SH-SY5Y (cell line): ENCODE results near the gene CYB5R2.

Experiments
- GATA2 ChIP-seq: IDR thresholded peaks from 2 replicates; pipeline ENCODE4 v1.6.1; 2011; ENCODE audit warnings: mild to moderate bottlenecking, low read depth, low read length
- GATA3 ChIP-seq: IDR thresholded peaks from 2 replicates; pipeline ENCODE4 v1.6.1; 2011; ENCODE audit warnings: low read depth, mild to moderate bottlenecking, low read length, moderate library complexity

Gene CYB5R2

GRCh38 chr11:7655253-7656217 is 17.8 kb downstream of the CYB5R2 start:
- no peak for TF ChIP-seq GATA3
- no peak for TF ChIP-seq GATA2

GRCh38 chr11:7654195-7654705 is 19.1 kb downstream of the CYB5R2 start:
- TF ChIP-seq GATA3 (no peak), GATA2 (peak; percentile 76)

DNA sequence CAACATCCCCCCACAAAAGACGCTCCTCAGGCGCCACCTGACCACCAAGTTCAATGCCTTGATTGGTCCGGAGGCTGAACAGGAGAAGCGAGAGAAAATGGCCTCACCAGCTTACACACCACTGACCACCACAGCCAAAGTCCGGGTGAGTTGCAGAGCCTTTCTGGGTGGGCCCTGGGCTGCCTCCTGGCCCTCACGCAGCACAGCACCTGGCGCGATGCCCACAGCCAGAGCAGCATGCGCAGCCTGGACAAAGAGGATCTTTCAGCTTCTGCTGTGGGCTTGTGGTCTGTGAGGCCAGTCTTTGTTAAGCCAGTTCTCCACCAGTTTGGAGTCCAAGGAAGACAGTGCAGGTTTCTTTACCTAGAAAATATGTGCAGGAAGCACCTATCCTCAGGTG is 21.6 kb downstream of the CYB5R2 start:
- TF ChIP-seq GATA2: no peak

- TF ChIP-seq GATA3: no peak
- TF ChIP-seq GATA2: peak; percentile 34; the same call in 1 of the 2 replicates
Observed at GRCh38 chr11:7651140-7651551, 22.2 kb downstream of the CYB5R2 start.

- TF ChIP-seq GATA3: no peak
- TF ChIP-seq GATA2: no peak
Observed at GRCh38 chr11:7648264-7648663, 25.0 kb downstream of the CYB5R2 start.

GRCh38 chr11:7646866-7647265 is 26.4 kb downstream of the CYB5R2 start:
- TF ChIP-seq GATA3 (no peak), GATA2 (no peak)

GRCh38 chr11:7645206-7645605 is 28.1 kb downstream of the CYB5R2 start:
- TF ChIP-seq GATA3 (no peak), GATA2 (no peak)

DNA sequence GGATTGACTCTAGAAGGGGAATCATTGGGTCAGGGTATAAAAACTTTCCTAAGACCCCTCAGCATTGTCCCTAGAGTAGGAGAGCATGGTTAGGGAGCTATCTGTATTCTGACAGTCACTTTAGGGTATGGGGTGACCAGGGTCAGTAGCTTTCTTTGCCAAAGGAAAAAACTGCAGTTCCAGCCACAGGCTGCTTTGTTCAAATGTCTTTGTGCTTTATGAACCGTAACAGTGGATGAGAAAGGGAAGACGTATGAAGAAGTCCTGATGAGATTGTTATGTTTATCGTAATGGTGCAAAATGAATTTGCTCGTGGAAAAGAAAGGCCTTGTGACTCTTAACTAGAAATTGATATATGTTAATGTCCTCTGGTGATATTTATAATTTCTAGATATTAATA is 30.0 kb downstream of the CYB5R2 start:
- no peak for TF ChIP-seq GATA3
- no peak for TF ChIP-seq GATA2

- no peak for TF ChIP-seq GATA3
- TF ChIP-seq GATA2: no peak
Observed at GRCh38 chr11:7642747-7643146, 30.6 kb downstream of the CYB5R2 start.

DNA sequence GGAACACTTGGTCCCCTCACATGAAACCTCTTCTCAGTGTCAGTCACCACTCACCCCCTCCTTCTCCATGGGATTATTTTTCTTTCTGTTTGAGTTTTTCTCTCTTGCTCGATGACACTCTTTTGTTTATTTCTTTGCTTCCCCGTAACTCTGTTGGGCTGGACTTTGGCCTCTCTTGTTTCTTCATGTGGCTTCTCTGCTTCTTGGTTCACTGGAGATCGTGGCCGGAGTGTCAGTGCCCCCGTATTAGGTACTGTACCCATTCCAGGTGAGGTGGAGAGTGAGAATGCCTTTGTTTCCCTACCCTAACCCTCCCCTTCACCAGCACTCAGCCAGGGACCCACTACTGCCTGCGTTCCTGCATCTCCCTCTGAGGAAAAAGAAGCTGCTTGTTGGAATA is 32.5 kb downstream of the CYB5R2 start:
- TF ChIP-seq GATA3: no peak
- TF ChIP-seq GATA2: no peak

DNA sequence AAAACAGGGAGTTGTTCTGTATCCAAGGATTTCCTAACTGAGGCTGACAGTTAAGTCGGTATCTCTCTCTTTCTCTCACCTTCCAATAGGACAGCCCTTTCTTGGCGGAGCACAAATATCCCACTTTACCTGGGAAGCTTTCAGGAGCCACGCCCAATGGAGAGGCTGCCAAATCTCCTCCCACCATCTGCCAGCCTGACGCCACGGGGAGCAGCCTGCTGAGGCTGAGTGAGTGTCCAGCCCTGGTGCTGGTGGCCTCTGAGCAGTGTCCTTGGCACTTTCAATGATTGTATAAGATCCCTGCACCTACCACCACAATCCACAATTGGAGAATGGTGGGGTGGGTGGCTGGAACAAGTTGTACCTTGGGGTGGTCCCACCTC is 33.7 kb downstream of the CYB5R2 start:
- TF ChIP-seq GATA2 (no peak), GATA3 (no peak)

DNA sequence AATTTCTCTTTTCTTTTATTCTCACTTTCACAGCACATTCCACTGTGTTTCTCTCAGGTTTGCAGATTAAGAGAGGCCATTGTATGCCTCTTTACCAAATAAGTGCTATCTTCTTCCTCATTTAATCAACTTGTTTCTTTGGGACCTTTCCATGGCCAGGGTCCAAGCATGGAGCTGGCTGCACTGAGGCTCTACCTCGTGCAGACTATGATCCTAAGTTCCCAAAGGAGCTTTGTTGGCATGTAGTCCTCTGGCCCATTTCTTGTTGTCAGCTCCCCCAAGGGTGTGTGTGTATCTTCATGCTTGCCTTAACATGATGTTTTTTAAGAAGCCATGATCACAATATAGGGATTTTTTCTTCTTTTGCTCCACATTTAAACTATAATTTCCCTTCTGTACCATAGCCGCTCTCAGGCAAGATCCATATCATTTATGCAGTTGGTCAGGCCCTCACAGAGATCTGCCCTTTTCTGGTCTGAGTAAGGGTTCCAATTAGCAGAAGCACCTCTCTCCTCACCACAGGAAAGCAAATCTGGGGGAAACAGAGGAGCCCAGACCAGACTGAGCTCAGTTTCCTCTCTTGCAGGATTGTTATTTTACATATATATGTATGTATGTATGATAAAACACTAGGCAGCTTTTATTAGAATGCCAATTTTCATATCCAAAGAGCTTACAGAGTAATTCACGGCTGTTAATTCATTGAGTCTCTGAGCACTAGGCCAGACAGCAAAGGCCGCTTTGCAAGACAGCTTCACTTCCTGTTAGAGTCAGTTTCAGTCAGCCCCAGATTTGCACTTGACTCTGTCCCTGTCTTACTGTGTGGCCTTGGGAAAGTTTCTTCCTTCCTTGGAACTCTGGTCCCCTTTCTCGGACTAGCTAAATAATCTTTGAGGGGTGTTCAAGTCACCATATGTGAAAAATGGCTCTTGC is 34.3 kb downstream of the CYB5R2 start:
- TF ChIP-seq GATA3: no peak
- no peak for TF ChIP-seq GATA2

DNA sequence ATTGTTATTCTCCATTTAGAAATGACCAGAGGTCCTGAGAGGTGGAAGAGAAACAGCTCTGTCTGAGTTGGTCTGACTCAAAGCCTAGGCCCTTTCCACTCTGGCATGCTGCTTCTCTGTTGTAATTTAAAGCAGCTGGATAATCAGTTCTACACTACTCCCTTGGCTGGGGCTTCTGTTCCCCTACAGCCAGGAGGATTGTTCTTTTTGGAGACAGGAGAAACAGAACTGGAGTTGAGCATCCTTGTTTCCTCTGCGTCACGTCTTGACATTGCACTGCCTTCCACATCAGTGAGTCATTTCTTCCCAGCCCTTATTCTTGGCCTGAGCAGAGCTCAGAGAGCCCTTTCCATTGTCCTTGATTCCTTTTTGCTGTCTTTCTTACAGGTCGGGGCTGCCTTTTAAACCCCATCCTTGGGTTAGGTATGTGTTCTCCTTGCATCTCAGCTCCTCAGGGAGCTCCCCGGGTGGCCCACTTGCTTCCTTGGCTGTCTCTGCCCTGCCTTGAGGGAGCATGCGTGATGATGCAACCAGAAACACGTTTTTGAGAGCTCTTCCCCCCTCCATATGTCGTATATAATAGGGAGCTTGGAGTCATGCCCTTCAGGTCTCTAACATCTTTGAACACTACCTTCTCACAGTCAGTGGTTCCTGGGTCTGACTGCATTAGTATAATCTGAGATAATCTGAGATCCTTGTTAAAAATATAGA is 35.7 kb downstream of the CYB5R2 start:
- TF ChIP-seq GATA2 (no peak), GATA3 (no peak)

- TF ChIP-seq GATA3 (no peak), GATA2 (no peak)
Observed at GRCh38 chr11:7636350-7636749, 37.0 kb downstream of the CYB5R2 start.
